IPS DF 6.9 (cell line): ENCODE data around the gene PON3.

Experiments used
- DNase-seq: peaks from one replicate; pipeline ENCODE4 v3.0.0-alpha.2; 2013; ENCODE audit warnings: low read depth, low spot score
- H3K27ac ChIP-seq: one replicate; pipeline ENCODE4 v1.5.1; 2013; ENCODE audit warnings: low read length, control low read depth
- H3K27me3 ChIP-seq: 2 replicates; pipeline ENCODE4 v1.6.1; 2013; ENCODE audit warnings: mild to moderate bottlenecking, low read length; ENCODE audit not compliant: control insufficient read depth, insufficient read depth
- H3K36me3 ChIP-seq: 2 replicates; pipeline ENCODE4 v1.6.1; 2013; ENCODE audit warnings: low read length; ENCODE audit not compliant: control insufficient read depth, insufficient read depth
- H3K4me1 ChIP-seq: 2 replicates; pipeline ENCODE4 v1.6.1; 2013; ENCODE audit warnings: low read length; ENCODE audit not compliant: control insufficient read depth, insufficient read depth
- H3K4me3 ChIP-seq: 2 replicates; pipeline ENCODE4 v1.5.1; 2013; ENCODE audit warnings: mild to moderate bottlenecking, low read length
- H3K9me3 ChIP-seq: 2 replicates; pipeline ENCODE4 v1.6.1; 2013; ENCODE audit warnings: low read length, inconsistent platforms; ENCODE audit not compliant: control insufficient read depth, insufficient read depth
- WGBS: extraction: QIAGEN DNeasy Blood & Tissue Kit; methylation state at CpG from one replicate; pipeline ENCODE4 v1.1.7; 2013; ENCODE audit warnings: mixed read lengths, missing lambda C conversion rate; ENCODE audit not compliant: insufficient read length, insufficient coverage; 5-methylcytosine and 5-hydroxymethylcytosine counted together

The PON3 gene

DNA sequence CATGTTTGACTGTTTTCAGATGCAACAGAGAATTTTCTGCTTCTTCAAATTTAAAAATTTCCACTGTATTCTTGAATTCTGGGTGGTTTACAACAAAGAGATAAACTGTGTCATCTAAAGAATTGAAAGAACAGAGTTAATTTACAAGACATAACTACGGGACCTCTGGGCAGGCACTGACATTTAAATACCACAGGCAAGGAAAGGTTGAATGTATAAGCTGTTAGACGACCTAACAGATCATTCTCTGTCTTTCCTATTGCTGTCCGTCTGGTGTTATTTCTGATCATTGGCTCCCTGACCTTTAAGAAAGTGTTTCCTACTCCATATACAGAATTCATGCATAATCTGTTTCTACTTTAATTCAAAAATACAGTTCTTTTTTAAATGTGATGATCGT lies 15.5 kb upstream of the PON3 start:
- Histone ChIP-seq H3K36me3 (no peaks in the 10 kb centered on the region; the same call in 1 of the 2 replicates), H3K9me3 (no peaks in the 10 kb centered on the region), H3K27ac (no peak overlapping the region), H3K27me3 (no peaks in the 10 kb centered on the region), H3K4me3 (no peak overlapping the region), H3K4me1 (no peaks in the 10 kb centered on the region)
- WGBS: 100% methylated on average over 1 of the region's 4 CpGs
- no peak for DNase-seq

- no peak for DNase-seq
- no CpG with 5 or more reads among the region's 3 CpGs for WGBS
- Histone ChIP-seq H3K27me3 (no peaks in the 10 kb centered on the region), H3K27ac (no peak overlapping the region), H3K4me3 (no peak overlapping the region), H3K9me3 (no peaks in the 10 kb centered on the region), H3K36me3 (no peaks in the 10 kb centered on the region; the same call in 1 of the 2 replicates), H3K4me1 (no peaks in the 10 kb centered on the region)
Observed at GRCh38 chr7:95411036-95411435, 14.9 kb upstream of the PON3 start.

- H3K9me3 ChIP-seq: no peaks in the 10 kb centered on the region
- DNase-seq: no peak
- H3K36me3 ChIP-seq: no peaks in the 10 kb centered on the region; the same call in 1 of the 2 replicates
- no peaks in the 10 kb centered on the region for H3K4me1 ChIP-seq
- WGBS: no CpG with 5 or more reads among the region's 2 CpGs
- H3K4me3 ChIP-seq: no peak overlapping the region
- no peaks in the 10 kb centered on the region for H3K27me3 ChIP-seq
- no peak overlapping the region for H3K27ac ChIP-seq
Observed at GRCh38 chr7:95407751-95408150, 11.6 kb upstream of the PON3 start.

GRCh38 chr7:95405800-95406199 lies 9.6 kb upstream of the PON3 start:
- WGBS: 100% methylated on average over 2 of the region's 6 CpGs
- no peaks in the 10 kb centered on the region for H3K9me3 ChIP-seq
- H3K4me3 ChIP-seq: no peak overlapping the region
- H3K36me3 ChIP-seq: no peaks in the 10 kb centered on the region
- no peak overlapping the region for H3K27ac ChIP-seq
- no peaks in the 10 kb centered on the region for H3K4me1 ChIP-seq
- no peaks in the 10 kb centered on the region for H3K27me3 ChIP-seq
- DNase-seq: no peak

DNA sequence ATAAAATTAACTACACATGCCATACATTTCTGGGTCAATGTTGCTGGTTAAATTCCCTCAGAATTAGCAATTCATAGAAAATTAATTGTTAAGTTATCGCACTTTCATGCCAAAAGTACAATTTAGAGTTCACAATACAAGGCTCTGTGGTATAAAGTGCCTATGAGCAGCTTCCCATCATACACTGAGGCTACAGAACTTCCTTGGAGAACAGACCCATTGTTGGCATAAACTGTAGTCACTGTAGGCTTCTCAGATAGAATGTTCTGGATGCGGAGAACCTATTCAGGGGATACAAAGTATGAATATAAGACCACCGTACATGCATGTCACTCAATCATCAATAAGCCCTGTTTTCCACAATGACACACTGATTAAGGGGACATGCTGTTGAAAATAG lies 9.0 kb upstream of the PON3 start:
- no peaks in the 10 kb centered on the region for H3K4me1 ChIP-seq
- DNase-seq: no peak
- no peak overlapping the region for H3K27ac ChIP-seq
- WGBS: no CpG with 5 or more reads among the region's 3 CpGs
- no peaks in the 10 kb centered on the region for H3K36me3 ChIP-seq
- H3K27me3 ChIP-seq: no peaks in the 10 kb centered on the region
- H3K9me3 ChIP-seq: no peaks in the 10 kb centered on the region
- H3K4me3 ChIP-seq: no peak overlapping the region

- H3K27ac ChIP-seq: no peak overlapping the region
- DNase-seq: no peak
- no peak overlapping the region for H3K4me3 ChIP-seq
- no peaks in the 10 kb centered on the region for H3K9me3 ChIP-seq
- no peaks in the 10 kb centered on the region for H3K4me1 ChIP-seq
- no CpG with 5 or more reads among the region's 4 CpGs for WGBS
- no peaks in the 10 kb centered on the region for H3K36me3 ChIP-seq
- no peaks in the 10 kb centered on the region for H3K27me3 ChIP-seq
Observed at GRCh38 chr7:95404316-95404865, 8.2 kb upstream of the PON3 start.

- Histone ChIP-seq H3K9me3 (no peaks in the 10 kb centered on the region), H3K36me3 (no peaks in the 10 kb centered on the region), H3K27me3 (no peaks in the 10 kb centered on the region; the same call in 1 of the 2 replicates), H3K4me3 (no peak overlapping the region), H3K4me1 (no peaks in the 10 kb centered on the region; the same call in 1 of the 2 replicates), H3K27ac (no peak overlapping the region)
- DNase-seq: no peak
- no CpG with 5 or more reads among the region's 4 CpGs for WGBS
Observed at GRCh38 chr7:95398155-95398940, 2.2 kb upstream of the PON3 start.

DNA sequence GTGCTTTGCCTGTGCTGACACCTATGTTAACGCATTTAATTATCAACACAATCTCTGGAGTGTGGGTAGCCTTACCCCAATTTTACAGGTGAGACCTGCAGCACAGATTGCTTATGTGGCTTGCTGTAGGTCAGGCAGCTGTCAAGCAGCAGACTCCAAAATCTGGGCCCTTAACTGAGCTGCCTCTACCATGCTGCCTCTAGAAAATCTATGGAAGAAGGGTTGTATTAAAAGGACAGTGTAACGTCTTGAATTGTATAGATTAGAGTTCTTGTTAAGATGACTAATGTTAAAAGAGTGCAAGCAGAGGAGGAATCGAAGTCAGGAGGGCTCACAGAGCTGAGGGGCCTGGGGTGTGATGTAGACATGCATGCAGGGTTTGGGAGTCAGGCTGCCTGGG lies 1.2 kb upstream of the PON3 start:
- WGBS: no CpG with 5 or more reads among the region's 3 CpGs
- Histone ChIP-seq H3K36me3 (no peaks in the 10 kb centered on the region), H3K9me3 (no peaks in the 10 kb centered on the region), H3K27ac (no peak overlapping the region), H3K27me3 (no peaks in the 10 kb centered on the region; the same call in 1 of the 2 replicates), H3K4me3 (no peak overlapping the region), H3K4me1 (no peaks in the 10 kb centered on the region; the same call in 1 of the 2 replicates)
- DNase-seq: no peak

GRCh38 chr7:95395755-95396135 lies 430 bp downstream of the PON3 start:
- Histone ChIP-seq H3K9me3 (no peaks in the 10 kb centered on the region), H3K36me3 (no peaks in the 10 kb centered on the region), H3K27me3 (no peaks in the 10 kb centered on the region; the same call in 1 of the 2 replicates), H3K4me3 (no peak overlapping the region; the same call in 1 of the 2 replicates), H3K27ac (no peak overlapping the region), H3K4me1 (no peaks in the 10 kb centered on the region; the same call in 1 of the 2 replicates)
- no peak for DNase-seq
- no CpG with 5 or more reads among the region's 11 CpGs for WGBS

DNA sequence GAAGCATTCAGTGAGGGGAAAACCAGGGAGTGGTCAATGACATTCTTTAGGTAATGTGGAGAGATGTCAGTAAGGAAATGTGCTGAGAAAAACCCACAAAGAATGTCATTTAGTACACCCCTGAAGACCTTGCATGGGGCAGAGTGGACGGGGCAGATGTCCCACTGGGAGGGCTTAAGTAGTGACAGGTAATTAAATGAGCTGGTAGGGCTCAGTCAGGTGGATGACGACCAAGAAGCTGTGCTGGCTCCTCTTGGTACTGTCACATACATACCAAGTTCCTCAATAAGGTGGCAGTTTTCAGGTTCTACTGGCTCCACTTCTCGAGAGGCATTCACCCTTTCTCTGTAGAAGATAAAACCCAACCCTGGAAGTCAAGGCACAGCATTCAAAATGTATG lies 1.8 kb downstream of the PON3 start:
- no CpG with 5 or more reads among the region's 3 CpGs for WGBS
- H3K4me1 ChIP-seq: no peaks in the 10 kb centered on the region; the same call in 1 of the 2 replicates
- H3K36me3 ChIP-seq: no peaks in the 10 kb centered on the region
- no peak overlapping the region for H3K27ac ChIP-seq
- no peak for DNase-seq
- H3K27me3 ChIP-seq: no peaks in the 10 kb centered on the region; the same call in 1 of the 2 replicates
- H3K9me3 ChIP-seq: no peaks in the 10 kb centered on the region
- no peak overlapping the region for H3K4me3 ChIP-seq
